Muscle of back (tissue), 11 donors: Measurements from ENCODE around the gene HDGFL2. TPM values are rescaled to one million over a fixed set of nuclear protein-coding genes. Genes with fewer than 3 reads are reported as not detected.

Experiments used
- DNase-seq, 3 donors: peaks; one replicate each; pipeline versions ENCODE4 v3.0.0 to v3.0.0-alpha.2; 2013
- polyA plus RNA-seq, 10 donors: library from polyadenylated mRNA; unstranded; fragments of 120-200 nt; gene quantifications; one replicate each; pipeline ENCODE4 v1.2.1, GENCODE V29; 2013; ENCODE audit not compliant: insufficient read length in 10 of 10

The HDGFL2 gene
- polyA plus RNA-seq, 10 donors = 47.3 to 91.9 (median 57.4) TPM

- peak in 1 of 3 donors; percentile 30 for DNase-seq
Observed at GRCh38 chr19:4444765-4445741, 27.0 kb upstream of the HDGFL2 start.

GRCh38 chr19:4445963-4446703 lies 26.0 kb upstream of the HDGFL2 start:
- peak in 1 of 3 donors; percentile 45 for DNase-seq

DNA sequence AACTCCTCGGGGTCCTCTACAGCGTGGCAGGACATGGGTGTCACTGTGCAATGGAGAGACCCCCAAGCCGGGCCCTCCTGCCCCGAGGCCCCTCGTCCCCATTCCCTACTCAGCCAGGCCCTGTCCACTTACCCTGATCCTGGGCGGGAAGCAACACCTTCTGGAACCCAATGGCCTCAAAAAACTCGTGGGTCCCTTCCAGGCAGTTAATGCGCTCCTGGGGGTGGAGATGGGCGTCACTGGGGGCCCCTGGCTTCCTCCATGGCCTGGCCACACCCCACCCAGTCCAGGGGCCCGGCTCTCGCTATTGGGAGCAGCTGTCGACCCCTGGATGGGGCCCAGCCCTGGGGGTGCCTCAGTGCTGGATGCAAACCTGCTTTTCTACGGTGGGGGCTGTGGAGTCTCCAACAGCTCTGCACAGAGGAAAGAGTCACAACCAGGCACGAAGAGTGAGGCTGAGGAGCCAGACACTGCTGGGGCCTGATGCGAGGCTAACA lies 25.3 kb upstream of the HDGFL2 start:
- peak in 1 of 3 donors; percentile 53 for DNase-seq

DNA sequence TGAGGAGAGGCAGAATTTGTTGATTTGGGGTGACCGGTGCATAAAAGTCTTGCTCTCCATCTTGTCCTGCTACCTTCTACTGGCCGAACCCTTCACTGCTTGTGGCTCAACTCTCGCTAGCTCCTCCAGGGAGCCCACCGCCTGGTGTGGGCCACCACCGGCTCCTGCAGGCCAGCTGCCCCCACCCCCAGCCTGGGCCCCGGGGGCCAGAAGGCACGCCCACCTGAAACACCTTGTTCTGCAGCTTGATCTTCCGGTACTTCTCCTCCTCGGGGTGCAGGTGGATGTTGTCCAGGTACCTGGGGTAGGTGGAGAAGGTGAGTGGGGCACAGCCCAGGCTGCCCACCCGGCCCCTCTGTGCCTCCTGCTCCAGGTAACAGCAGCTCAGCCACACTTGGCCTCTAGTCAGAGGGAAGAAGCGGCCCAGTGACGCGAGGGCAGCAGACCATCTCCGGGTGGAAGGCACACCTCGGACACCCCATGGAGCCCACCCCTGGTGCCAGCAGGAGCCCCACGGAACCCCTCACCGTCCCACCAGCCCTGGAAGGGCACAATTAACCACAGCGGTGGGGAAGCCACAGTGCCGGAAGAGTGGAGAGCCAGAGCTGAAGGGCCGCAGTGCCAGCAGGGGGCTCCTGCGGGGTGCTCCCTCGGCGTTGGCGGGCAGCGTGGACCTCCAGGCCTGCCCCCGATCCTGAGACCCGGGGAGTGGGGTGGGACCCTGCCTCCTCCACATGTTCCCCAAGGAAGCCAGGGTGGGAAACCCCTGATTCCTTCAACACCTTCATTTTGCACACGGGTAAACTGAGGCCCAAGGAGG lies 24.6 kb upstream of the HDGFL2 start:
- DNase-seq = no peak

DNA sequence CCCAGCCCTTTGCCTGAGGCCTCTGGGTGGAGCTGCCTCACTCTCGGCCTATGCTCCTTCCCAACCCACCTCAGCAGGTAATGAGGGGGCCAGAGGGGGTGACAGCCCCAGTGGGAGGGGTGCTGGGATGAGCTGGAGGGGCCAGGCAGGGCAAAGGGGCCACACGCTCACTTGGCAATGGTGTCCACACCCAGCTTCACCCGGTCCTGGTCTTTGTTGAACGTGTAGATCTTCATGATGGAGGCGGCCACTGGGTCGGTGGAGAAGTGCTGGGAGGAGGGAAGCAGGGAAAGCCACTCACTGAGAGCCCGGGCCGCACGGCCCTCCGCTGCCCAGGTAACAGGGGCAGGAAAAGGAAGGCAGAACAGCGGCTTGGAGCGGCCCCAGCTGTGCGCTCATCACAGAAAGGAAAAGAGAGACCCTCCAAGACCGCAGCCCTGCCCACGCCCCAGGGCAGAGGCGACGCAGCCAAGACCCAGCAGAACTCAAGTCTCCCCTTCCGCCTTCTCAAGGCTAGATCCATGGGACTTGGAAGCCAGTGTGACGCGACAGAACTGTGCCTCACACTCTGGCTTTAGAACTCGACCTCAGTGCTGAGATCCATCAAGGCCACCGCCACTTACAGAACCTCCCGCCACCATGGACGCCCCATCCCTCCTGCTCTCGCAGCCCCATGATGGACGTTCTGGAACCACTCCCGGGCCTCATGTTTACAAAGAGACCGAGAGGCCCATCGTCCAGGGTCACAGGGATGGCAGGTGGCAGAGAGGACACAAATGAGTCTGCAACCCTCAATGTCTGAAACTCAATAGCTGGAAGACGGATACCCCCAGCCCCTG lies 23.7 kb upstream of the HDGFL2 start:
- DNase-seq = no peak

DNA sequence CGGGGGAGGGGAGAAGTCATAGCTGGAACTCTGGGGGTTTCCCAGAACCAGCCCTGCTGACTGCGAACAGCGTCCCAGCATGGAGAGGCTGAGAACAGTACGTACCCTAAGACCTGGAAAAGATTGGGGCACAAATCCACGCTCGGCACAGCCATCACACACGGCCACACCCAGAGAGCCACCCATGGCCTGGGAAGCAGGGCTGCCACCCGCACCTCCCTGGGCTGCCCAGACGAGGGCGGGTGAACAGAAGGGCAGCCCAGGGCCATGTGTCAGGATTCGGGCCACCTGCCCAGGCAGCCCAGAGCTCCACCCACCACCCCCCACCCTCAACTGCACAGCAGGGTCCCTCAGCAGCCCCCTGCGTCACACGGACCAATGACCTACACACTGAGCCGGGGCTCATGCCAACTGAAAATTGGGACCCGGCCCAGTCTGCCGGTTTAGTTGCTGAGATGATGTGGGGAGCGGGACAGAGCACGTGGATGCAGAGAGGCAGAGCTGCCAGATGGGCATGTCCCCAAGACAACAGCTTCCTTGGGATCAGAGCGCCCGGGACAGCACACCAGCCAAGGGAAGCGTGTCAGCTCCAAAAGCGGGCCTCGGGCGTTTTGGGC lies 23.0 kb upstream of the HDGFL2 start:
- peak; percentile 43 to 64 (median 49) for DNase-seq

- no peak for DNase-seq
Observed at GRCh38 chr19:4449639-4450028, 22.5 kb upstream of the HDGFL2 start.

DNA sequence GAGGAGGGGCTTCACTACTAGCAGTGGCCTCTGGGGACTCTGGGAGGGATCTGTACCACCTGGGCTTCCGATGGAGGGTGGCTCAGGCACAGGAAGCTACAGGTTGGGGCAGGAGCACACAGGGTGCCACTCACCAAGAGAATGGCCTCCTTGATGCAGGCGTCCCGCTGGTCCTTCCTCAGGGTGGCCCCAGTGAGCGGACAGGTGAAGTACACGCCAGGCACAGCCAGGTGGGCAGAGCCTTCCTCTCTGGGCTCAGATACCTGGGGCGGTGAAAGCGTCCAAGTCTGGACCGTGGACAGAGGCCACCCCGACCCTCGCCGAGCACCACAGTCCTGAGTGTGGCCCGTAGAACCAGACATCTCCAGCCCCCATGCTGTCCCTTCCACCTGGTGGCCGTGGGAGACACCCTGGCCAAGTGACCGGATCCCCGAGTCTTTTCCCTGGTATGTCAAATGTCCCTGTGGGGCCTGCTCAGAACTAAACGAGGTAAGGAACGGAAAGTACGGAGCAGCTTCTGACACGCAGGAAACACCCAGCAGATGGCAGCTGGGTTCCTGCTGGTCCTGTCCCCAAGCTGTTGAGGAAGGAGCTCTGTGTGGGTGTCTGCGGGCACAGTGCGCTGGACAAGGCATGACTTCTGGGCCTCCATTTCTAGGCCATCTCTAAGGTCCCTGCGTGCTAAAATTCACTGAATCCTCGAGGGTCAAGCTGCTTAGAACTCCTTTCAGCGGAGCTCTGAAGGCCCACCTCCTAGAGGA lies 19.7 kb upstream of the HDGFL2 start:
- no peak for DNase-seq

DNA sequence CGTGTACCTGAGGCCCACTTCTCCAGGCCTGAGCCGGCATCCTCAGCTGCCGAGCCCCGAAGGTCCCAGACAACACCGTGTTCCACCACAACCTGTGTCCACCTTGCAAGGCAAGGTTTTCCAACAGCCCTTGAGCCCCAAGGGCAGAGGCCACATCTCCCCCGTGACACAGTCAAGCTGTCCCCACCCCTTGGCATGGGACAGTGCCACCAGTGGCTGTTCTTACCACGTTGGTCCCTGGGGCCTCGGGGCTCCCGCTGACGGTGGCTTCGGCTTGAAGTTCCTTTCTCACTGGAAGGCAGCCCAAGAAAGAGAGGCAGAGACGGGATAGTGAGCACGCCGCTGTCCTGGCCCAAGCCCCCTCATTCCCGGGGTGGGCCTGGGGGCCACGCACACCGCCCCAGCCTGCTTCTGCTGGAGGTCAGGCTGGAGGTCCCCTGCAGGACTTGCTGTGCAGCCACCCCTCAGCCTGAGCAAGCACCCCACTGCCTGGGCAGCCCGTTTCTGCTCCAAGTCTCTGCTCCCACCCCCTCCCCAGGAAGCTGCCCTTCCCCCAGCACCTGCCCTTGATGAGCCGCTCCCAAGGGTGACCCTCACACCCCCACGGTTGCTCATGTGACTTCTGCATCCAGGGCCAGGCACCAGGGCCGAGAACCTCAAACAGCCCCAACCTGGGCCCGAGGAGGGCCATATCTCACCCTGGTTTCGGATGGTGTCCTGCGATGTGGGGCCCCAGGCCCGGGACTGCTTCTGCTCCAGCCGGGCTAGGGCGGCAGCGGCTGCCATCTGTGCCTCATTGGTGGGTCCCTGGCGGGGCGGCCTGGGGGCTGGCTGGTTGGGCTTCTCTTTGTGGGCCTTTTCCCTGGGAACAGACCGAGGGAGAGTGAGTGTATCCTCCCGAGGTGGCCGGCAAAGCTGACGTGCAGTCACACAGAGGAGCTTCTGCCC lies 18.6 kb upstream of the HDGFL2 start:
- DNase-seq = peak in 1 of 3 donors; percentile 25

- DNase-seq = peak in 2 of 3 donors; percentile 57 to 84
Observed at GRCh38 chr19:4454747-4455718, 17.1 kb upstream of the HDGFL2 start.

DNA sequence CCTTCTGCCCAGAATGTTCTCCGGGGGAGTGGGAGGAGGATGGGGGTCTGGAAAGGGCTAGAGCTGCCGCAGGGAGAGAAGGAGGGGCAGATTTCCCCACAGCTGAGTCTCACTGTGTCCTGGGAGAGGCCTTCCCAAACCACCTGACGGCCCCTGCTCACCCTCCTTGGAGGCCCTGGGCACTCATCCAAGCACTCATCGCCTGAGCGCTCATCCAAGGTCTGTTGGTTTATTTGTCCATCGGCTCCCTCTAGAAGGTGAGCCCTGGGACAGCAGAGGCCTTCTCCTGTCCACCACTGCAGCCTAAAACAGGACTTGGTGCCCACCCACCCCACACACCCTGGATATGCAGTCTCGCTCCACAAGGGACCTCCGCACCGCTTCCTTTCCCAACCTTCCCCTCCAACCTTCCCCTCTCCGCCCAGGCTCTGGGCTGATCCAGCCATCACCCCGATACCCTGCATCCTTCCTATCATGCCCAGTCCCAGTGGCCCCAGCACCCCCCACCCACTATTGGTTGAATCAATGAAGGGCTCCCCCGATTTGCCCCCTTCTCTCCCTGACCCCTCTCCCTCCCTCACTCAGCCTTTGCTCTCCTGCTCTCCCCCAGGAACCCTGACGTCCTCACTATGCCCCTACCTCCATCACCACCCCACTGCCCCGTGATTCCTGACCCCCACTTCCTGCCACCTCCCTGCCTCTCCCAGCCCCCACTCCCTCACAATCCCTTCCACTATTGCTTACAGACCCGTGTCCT lies 16.2 kb upstream of the HDGFL2 start:
- DNase-seq = peak; percentile 77 to 91 (median 81)

DNA sequence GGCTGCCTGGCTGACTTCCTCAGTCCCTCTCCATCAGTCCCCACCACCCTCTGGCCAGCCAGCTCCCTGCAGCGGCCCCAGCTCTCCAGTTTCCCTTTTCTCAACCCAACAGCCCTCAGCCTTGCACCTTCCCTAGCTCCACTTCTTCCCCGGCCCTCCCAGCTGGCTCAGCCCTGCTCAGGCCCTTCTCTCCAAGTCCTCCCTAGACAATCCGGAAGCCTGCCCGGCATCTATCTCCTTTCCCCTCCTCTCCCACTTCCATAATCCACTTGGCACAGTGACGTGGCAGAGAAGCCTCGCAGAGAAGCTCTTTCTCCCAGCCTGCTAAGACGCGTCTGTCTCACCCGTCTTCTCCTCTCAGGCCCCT lies 15.6 kb upstream of the HDGFL2 start:
- DNase-seq = peak in 2 of 3 donors; percentile 62 to 68

- DNase-seq = peak; percentile 60 to 90 (median 83)
Observed at GRCh38 chr19:4456843-4457653, 15.0 kb upstream of the HDGFL2 start.

- peak; percentile 97 to 98 (median 97) for DNase-seq
Observed at GRCh38 chr19:4457654-4458395, 14.3 kb upstream of the HDGFL2 start, which contains the start of gene UBXN6. Gene UBXN6, minus strand, starts transcription at chr19:4457794. Its CDS starts 97 bp downstream, at chr19:4457697.
